Astrocyte (in vitro differentiated cells and primary cell): ENCODE results near the gene CD46. TPM values are rescaled to one million over a fixed set of nuclear protein-coding genes. Genes with fewer than 3 reads are reported as not detected.

ENCODE experiments used
- DNase-seq: peaks from one replicate; pipeline ENCODE4 v3.0.0-alpha.2; 2010; ENCODE audit warnings: low read depth
- FAIRE-seq: peaks from 2 replicates; lab custom pipeline; 2011; peaks lifted over from hg19 to GRCh38; lab: Jason Lieb, UNC
- H2AFZ ChIP-seq: 2 replicates; pipeline ENCODE4 v1.6.0; 2012; ENCODE audit warnings: low read depth, low read length, inconsistent platforms
- H3K27ac ChIP-seq: 2 replicates; pipeline ENCODE4 v1.5.1; 2011; ENCODE audit warnings: low read depth, low read length, inconsistent platforms
- H3K27me3 ChIP-seq: 2 replicates; pipeline ENCODE4 v1.6.0; 2011; ENCODE audit warnings: low read length, inconsistent platforms; ENCODE audit not compliant: insufficient read depth
- H3K36me3 ChIP-seq: 2 replicates; pipeline ENCODE4 v1.5.1; 2011; ENCODE audit warnings: low read length, inconsistent platforms; ENCODE audit not compliant: insufficient read depth
- H3K4me1 ChIP-seq: 2 replicates; pipeline ENCODE4 v1.5.1; 2011; ENCODE audit warnings: low read length, inconsistent platforms; ENCODE audit not compliant: insufficient read depth
- H3K4me2 ChIP-seq: 2 replicates; pipeline ENCODE4 v1.6.0; 2012; ENCODE audit warnings: low read length, inconsistent platforms
- H3K4me3 ChIP-seq: 2 replicates; pipeline ENCODE4 v1.5.1; 2011; ENCODE audit warnings: low read depth, mild to moderate bottlenecking, low read length, inconsistent platforms; ENCODE audit not compliant: insufficient read depth
- H3K79me2 ChIP-seq: 2 replicates; pipeline ENCODE4 v1.6.0; 2012; ENCODE audit warnings: mild to moderate bottlenecking, low read length, inconsistent platforms; ENCODE audit not compliant: insufficient read depth
- H3K9ac ChIP-seq: 2 replicates; pipeline ENCODE4 v1.6.0; 2012; ENCODE audit warnings: mild to moderate bottlenecking, low read length, inconsistent platforms
- H3K9me3 ChIP-seq: 2 replicates; pipeline ENCODE4 v1.5.1; 2012; ENCODE audit warnings: low read depth, mild to moderate bottlenecking, low read length, inconsistent platforms; ENCODE audit not compliant: insufficient read depth
- H4K20me1 ChIP-seq: 2 replicates; pipeline ENCODE4 v1.6.0; 2012; ENCODE audit warnings: low read length, inconsistent platforms; ENCODE audit not compliant: insufficient read depth
- H3K27ac Mint-ChIP-seq: one replicate; pipeline ENCODE4 v1.8.0; 2021; ENCODE audit warnings: mild to moderate bottlenecking, mixed read lengths; ENCODE audit not compliant: unreplicated experiment
- H3K27me3 Mint-ChIP-seq: one replicate; pipeline ENCODE4 v1.8.0; 2021; ENCODE audit warnings: low read depth, mixed read lengths; ENCODE audit not compliant: unreplicated experiment
- H3K36me3 Mint-ChIP-seq: one replicate; pipeline ENCODE4 v1.8.0; 2021; ENCODE audit warnings: low read depth, mixed read lengths; ENCODE audit not compliant: unreplicated experiment
- H3K4me1 Mint-ChIP-seq: one replicate; pipeline ENCODE4 v1.8.0; 2021; ENCODE audit warnings: low read depth, mixed read lengths; ENCODE audit not compliant: unreplicated experiment
- H3K4me3 Mint-ChIP-seq: one replicate; pipeline ENCODE4 v1.8.0; 2021; ENCODE audit warnings: mild to moderate bottlenecking, moderate library complexity, mixed read lengths; ENCODE audit not compliant: unreplicated experiment
- H3K9me3 Mint-ChIP-seq: one replicate; pipeline ENCODE4 v1.8.0; 2021; ENCODE audit warnings: mild to moderate bottlenecking, mixed read lengths; ENCODE audit not compliant: unreplicated experiment
- CTCF ChIP-seq: IDR thresholded peaks from 2 replicates; pipeline ENCODE4 v1.5.1; 2011; ENCODE audit warnings: low read depth, mild to moderate bottlenecking, inconsistent platforms, low read length, moderate library complexity; ENCODE audit not compliant: insufficient read depth
- EZH2 ChIP-seq: IDR thresholded peaks from 2 replicates; pipeline ENCODE4 v1.6.1; 2012; ENCODE audit warnings: mild to moderate bottlenecking, low read length, inconsistent platforms; ENCODE audit not compliant: insufficient read depth
- total RNA-seq: library from RNA; stranded (reverse); gene quantifications from 2 replicates; pipeline ENCODE4 v1.2.1, GENCODE V29; 2021

The CD46 gene
- total RNA-seq, 1 donor from 2014 or later = 176 TPM

DNA sequence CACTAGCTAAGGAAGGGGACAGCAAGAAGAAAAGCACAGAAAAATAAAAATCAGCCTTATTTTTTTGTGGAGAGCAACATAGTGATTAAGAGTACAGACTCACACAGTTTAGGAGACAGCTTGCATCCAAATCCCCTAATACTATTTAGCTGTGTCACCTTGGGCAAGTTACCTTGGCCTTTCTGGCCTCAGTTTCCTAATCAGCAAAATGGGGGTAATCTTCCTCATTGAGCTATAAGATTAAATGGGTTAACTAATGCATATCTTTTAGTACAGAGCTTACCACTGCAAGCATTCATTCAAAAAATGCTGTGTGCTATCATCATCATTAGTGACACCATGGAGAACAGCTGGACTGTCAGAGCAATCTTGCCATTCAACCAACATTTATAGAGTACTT lies 77.7 kb downstream of the CD46 start:
- H3K9me3 Mint-ChIP-seq = peaks cover 4% of the 10 kb centered on the region
- H3K9me3 ChIP-seq = no peaks in the 10 kb centered on the region
- peaks cover 7% of the 10 kb centered on the region for H3K4me1 ChIP-seq
- TF ChIP-seq CTCF (no peak), EZH2 (no peak)
- H3K4me2 ChIP-seq = no peak overlapping the region
- no peak for DNase-seq
- H3K27ac ChIP-seq = no peak overlapping the region
- H4K20me1 ChIP-seq = no peaks in the 10 kb centered on the region
- H2AFZ ChIP-seq = no peak overlapping the region
- no peaks in the 10 kb centered on the region for H3K36me3 ChIP-seq
- no peaks in the 10 kb centered on the region for H3K79me2 ChIP-seq
- peaks cover 8% of the 10 kb centered on the region for H3K27me3 Mint-ChIP-seq
- H3K4me3 Mint-ChIP-seq = no peak overlapping the region
- H3K4me3 ChIP-seq = no peak overlapping the region
- FAIRE-seq = no peak
- no peak overlapping the region for H3K9ac ChIP-seq
- H3K27me3 ChIP-seq = no peaks in the 10 kb centered on the region
- H3K4me1 Mint-ChIP-seq = peaks cover 16% of the 10 kb centered on the region
- H3K36me3 Mint-ChIP-seq = peaks cover 5% of the 10 kb centered on the region
- no peak overlapping the region for H3K27ac Mint-ChIP-seq

- peaks cover 11% of the 10 kb centered on the region for H3K27me3 Mint-ChIP-seq
- peaks cover 8% of the 10 kb centered on the region for H3K36me3 Mint-ChIP-seq
- Histone ChIP-seq H3K27ac (no peak overlapping the region), H4K20me1 (no peaks in the 10 kb centered on the region), H3K4me2 (no peak overlapping the region), H3K4me1 (no peaks in the 10 kb centered on the region), H3K9me3 (no peaks in the 10 kb centered on the region), H3K27me3 (no peaks in the 10 kb centered on the region), H3K36me3 (no peaks in the 10 kb centered on the region), H3K79me2 (no peaks in the 10 kb centered on the region), H2AFZ (no peak overlapping the region), H3K4me3 (no peak overlapping the region), H3K9ac (no peak overlapping the region)
- TF ChIP-seq CTCF = no peak
- TF ChIP-seq EZH2 = no peak
- H3K27ac Mint-ChIP-seq = no peak overlapping the region
- peaks cover 4% of the 10 kb centered on the region for H3K9me3 Mint-ChIP-seq
- FAIRE-seq = no peak
- no peak for DNase-seq
- peaks cover 13% of the 10 kb centered on the region for H3K4me1 Mint-ChIP-seq
- H3K4me3 Mint-ChIP-seq = no peak overlapping the region
Measured at GRCh38 chr1:207830788-207831187, 78.9 kb downstream of the CD46 start.

DNA sequence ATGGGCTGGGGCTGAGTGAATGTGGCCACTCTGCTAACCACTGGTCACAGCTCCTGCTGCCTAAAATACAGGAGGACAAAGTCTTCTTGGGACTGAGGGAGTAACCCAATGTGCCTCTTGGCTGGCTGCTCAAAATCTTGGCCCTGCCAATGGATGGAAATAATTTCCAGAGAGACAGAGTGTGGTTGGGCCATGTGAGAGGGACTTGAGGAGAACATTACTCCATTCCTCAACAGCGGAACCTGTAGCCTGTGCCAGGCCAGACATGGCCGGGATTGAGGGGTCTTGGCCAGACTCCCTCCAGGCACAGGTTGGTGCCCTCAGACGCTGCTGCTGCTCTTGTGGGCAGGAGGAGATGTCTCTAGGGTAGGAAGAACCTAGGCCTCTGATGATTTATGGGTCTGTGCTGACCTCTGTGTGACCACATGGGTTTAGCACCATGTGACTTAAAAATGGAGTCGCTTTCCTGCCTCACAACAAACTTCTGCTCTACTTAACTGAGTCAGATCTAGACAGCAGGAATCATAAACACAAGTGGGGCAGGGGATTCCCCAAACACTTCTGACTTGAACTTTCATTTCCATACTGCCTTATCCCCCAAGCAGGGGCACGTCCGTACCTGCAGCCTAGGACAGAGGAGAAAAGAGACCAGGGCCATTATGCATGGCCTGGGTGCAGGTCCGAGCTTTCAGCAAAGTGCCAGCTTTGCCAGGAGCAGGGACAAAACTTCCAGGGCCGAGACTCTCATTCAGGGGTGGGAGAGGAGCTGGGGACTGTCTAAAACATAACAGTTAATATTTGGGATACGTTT lies 79.9 kb downstream of the CD46 start:
- peaks cover 4% of the 10 kb centered on the region for H3K9me3 Mint-ChIP-seq
- no peak overlapping the region for H3K27ac Mint-ChIP-seq
- TF ChIP-seq EZH2 = no peak
- no peak for TF ChIP-seq CTCF
- DNase-seq (no peak), FAIRE-seq (no peak)
- no peaks in the 10 kb centered on the region for H3K4me1 ChIP-seq
- H3K36me3 Mint-ChIP-seq = peaks cover 8% of the 10 kb centered on the region
- H3K9me3 ChIP-seq = no peaks in the 10 kb centered on the region
- H3K4me2 ChIP-seq = no peak overlapping the region
- no peaks in the 10 kb centered on the region for H3K27me3 ChIP-seq
- no peaks in the 10 kb centered on the region for H3K79me2 ChIP-seq
- no peak overlapping the region for H2AFZ ChIP-seq
- no peak overlapping the region for H3K4me3 ChIP-seq
- peaks cover 5% of the 10 kb centered on the region for H3K4me1 Mint-ChIP-seq
- no peaks in the 10 kb centered on the region for H4K20me1 ChIP-seq
- H3K9ac ChIP-seq = no peak overlapping the region
- H3K27ac ChIP-seq = no peak overlapping the region
- peaks cover 11% of the 10 kb centered on the region for H3K27me3 Mint-ChIP-seq
- no peak overlapping the region for H3K4me3 Mint-ChIP-seq
- H3K36me3 ChIP-seq = no peaks in the 10 kb centered on the region
